K562 (cell line): Measurements from ENCODE around the gene LRIF1. TPM values are rescaled to one million over a fixed set of nuclear protein-coding genes. Genes with fewer than 3 reads are reported as not detected.

Source experiments
- ARID2 ChIP-seq: fragments of 450-650 bp; IDR thresholded peaks from 2 replicates; pipeline ENCODE4 v1.6.1; 2017; ENCODE audit warnings: antibody characterized with exemption, mild to moderate bottlenecking
- CTBP1 ChIP-seq: fragments of 450-650 bp; IDR thresholded peaks from 2 replicates; pipeline ENCODE4 v1.6.1; 2016; ENCODE audit warnings: borderline replicate concordance
- FOSL1 ChIP-seq: fragments of 200-800 bp; sonication (Bioruptor generic); conservative IDR thresholded peaks from 2 replicates; pipeline ENCODE4 v1.6.1; 2016; ENCODE audit warnings: missing genetic modification characterization, missing compliant biosample characterization
- HOMEZ ChIP-seq: fragments of 250-450 bp; sonication (Bioruptor Pico); IDR thresholded peaks from 2 replicates; pipeline ENCODE4 v1.4.0; 2020; ENCODE audit warnings: mild to moderate bottlenecking, moderate library complexity
- L3MBTL2 ChIP-seq: fragments of 450-650 bp; IDR thresholded peaks from 2 replicates; pipeline ENCODE4 v1.6.1; 2016; ENCODE audit warnings: mild to moderate bottlenecking, moderate library complexity
- MAFF ChIP-seq: IDR thresholded peaks from 2 replicates; pipeline ENCODE4 v1.6.1; 2012; ENCODE audit warnings: low read length, improper control_type of control experiment
- MAFK ChIP-seq: IDR thresholded peaks from 2 replicates; pipeline ENCODE4 v1.6.1; 2011; ENCODE audit warnings: low read length, improper control_type of control experiment
- MTA1 ChIP-seq: fragments of 450-650 bp; IDR thresholded peaks from 2 replicates; pipeline ENCODE4 v1.6.1; 2017; ENCODE audit warnings: borderline replicate concordance
- MYC ChIP-seq, 2 experiments: fragments of 250-450 bp in 1 of 2; sonication (Bioruptor Pico) in 1 of 2; IDR thresholded peaks; 2 replicates each; pipeline versions ENCODE4 v1.5.1 to v1.6.1; 2012 to 2021; ENCODE audit warnings: low read depth in 2 of 2, borderline replicate concordance in 1 of 2, improper control_type of control experiment in 1 of 2, low read length in 1 of 2, mild to moderate bottlenecking in 1 of 2, moderate library complexity in 1 of 2
- NCOA6 ChIP-seq: fragments of 450-650 bp; IDR thresholded peaks from 2 replicates; pipeline ENCODE4 v1.6.1; 2017; ENCODE audit warnings: mild to moderate bottlenecking
- NUFIP1 ChIP-seq: fragments of 450-650 bp; IDR thresholded peaks from 2 replicates; pipeline ENCODE4 v1.6.1; 2018; ENCODE audit not compliant: partially characterized antibody
- PBX2 ChIP-seq, 2 experiments: IDR thresholded peaks in 1 of 2; conservative IDR thresholded peaks in 1 of 2; 2 replicates each; pipeline ENCODE4 v1.6.1; 2016; ENCODE audit warnings: low read depth in 2 of 2, mild to moderate bottlenecking in 1 of 2, missing compliant biosample characterization in 1 of 2, missing genetic modification characterization in 1 of 2, moderate library complexity in 1 of 2
- SMARCA4 ChIP-seq: fragments of 450-650 bp; IDR thresholded peaks from 2 replicates; pipeline ENCODE4 v1.6.1; 2016
- SOX6 ChIP-seq: fragments of 450-650 bp; IDR thresholded peaks from 2 replicates; pipeline ENCODE4 v1.6.1; 2014; ENCODE audit warnings: mild to moderate bottlenecking
- SRSF1 ChIP-seq: fragments of 200-400 bp; formaldehyde crosslinking; IDR thresholded peaks from 2 replicates; pipeline ENCODE4 v1.6.1; 2017; ENCODE audit warnings: mild to moderate bottlenecking, low read depth, low read length, moderate library complexity
- TAF9B ChIP-seq: fragments of 450-650 bp; IDR thresholded peaks from 2 replicates; pipeline ENCODE4 v1.6.1; 2018; ENCODE audit warnings: mild to moderate bottlenecking; ENCODE audit not compliant: partially characterized antibody
- ZNF175 ChIP-seq: fragments of 200-800 bp; sonication (Bioruptor generic); IDR thresholded peaks from 2 replicates; pipeline ENCODE4 v1.6.1; 2016; ENCODE audit warnings: low read depth, mild to moderate bottlenecking, missing genetic modification characterization, missing compliant biosample characterization
- ZNF384 ChIP-seq: IDR thresholded peaks from 2 replicates; pipeline ENCODE4 v1.6.1; 2012; ENCODE audit warnings: low read depth, low read length, improper control_type of control experiment
- ZNF512 ChIP-seq: IDR thresholded peaks from 2 replicates; pipeline ENCODE4 v1.6.1; 2016; ENCODE audit warnings: missing genetic modification characterization, missing compliant biosample characterization
- ZNF766 ChIP-seq: fragments of 200-800 bp; sonication (Bioruptor generic); conservative IDR thresholded peaks from 2 replicates; pipeline ENCODE4 v1.6.1; 2016; ENCODE audit warnings: missing genetic modification characterization, missing compliant biosample characterization
- polyA plus RNA-seq, 8 experiments: library from polyadenylated mRNA; depleted of rRNA in 4 of 8; stranded (reverse) in 5 of 8; unstranded in 3 of 8; fragments of >200 nt; fragmentation: Nextera tagmentation in 2 of 8; fragmentation: Illumina TruSeq in 1 of 8; extraction: Ambion mirVana in 2 of 8; extraction: Trizol in 1 of 8; gene quantifications; 2 replicates each; pipeline versions ENCODE4 v1.2.1 to v1.2.3, GENCODE V29; 2011 to 2014; ENCODE audit warnings: inconsistent platforms in 1 of 8, missing spikeins in 1 of 8
- total RNA-seq, 7 experiments: library from RNA; depleted of rRNA in 6 of 7; stranded (reverse); fragments of >200 nt in 6 of 7; fragmentation: Illumina TruSeq in 2 of 7; extraction: Trizol in 2 of 7; gene quantifications; 2 replicates each; pipeline versions ENCODE4 v1.2.1 to v1.2.3, GENCODE V29; 2011 to 2021; ENCODE audit warnings: low replicate concordance in 1 of 7
- TF ChIP-seq, protein P1 (sequence below): fragments of 450-650 bp; formaldehyde crosslinking; IDR thresholded peaks from 2 replicates; pipeline ENCODE4 v1.4.0; 2020; ENCODE audit warnings: mild to moderate bottlenecking, moderate library complexity

LRIF1 gene
- total and polyA plus RNA-seq, 9 of the 15 experiments (the other 6 are each of a cell fraction or from before 2014, with no cell fraction given), result 35.6 to 88.8 (median 74.1) TPM

- no peak for TF ChIP-seq PBX2 (CRISPR knock-in tag; IDR thresholded peaks at IDR 0.05; ENCODE audit: low read depth)
- TF ChIP-seq PBX2 (tag; conservative IDR thresholded peaks at IDR 0.05; ENCODE audit: low read depth), result peak; percentile 88
- peak; percentile 22; the same call in 1 of the 2 replicates for TF ChIP-seq ARID2
- TF ChIP-seq SOX6, result peak; percentile 91
- TF ChIP-seq L3MBTL2, result peak; percentile 69
- peak; percentile 42 for TF ChIP-seq NUFIP1
- peak; percentile 94 for TF ChIP-seq SMARCA4
- no peak for TF ChIP-seq SRSF1
- TF ChIP-seq HOMEZ (CRISPR knock-in tag), result peak; percentile 28; the same call in 1 of the 2 replicates
- TF ChIP-seq MYC (IDR thresholded peaks at IDR 0.05; ENCODE audit: low read depth, low read length), result peak; percentile 34
- no peak for TF ChIP-seq MYC (CRISPR knock-in tag; IDR thresholded peaks at IDR 0.05; ENCODE audit: borderline replicate concordance, low read depth)
- TF ChIP-seq MAFF, result peak; percentile 99
- TF ChIP-seq ZNF512 (tag), result peak; percentile 74; the same call in 1 of the 2 replicates
- TF ChIP-seq, protein P1, sequence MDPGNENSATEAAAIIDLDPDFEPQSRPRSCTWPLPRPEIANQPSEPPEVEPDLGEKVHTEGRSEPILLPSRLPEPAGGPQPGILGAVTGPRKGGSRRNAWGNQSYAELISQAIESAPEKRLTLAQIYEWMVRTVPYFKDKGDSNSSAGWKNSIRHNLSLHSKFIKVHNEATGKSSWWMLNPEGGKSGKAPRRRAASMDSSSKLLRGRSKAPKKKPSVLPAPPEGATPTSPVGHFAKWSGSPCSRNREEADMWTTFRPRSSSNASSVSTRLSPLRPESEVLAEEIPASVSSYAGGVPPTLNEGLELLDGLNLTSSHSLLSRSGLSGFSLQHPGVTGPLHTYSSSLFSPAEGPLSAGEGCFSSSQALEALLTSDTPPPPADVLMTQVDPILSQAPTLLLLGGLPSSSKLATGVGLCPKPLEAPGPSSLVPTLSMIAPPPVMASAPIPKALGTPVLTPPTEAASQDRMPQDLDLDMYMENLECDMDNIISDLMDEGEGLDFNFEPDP (CRISPR knock-in tag), result no peak
- 0 out of 2 replicates have a peak, but pooled peaks have one; percentile 23 for TF ChIP-seq NCOA6
- TF ChIP-seq CTBP1, result peak; percentile 72; the same call in 1 of the 2 replicates
- TF ChIP-seq TAF9B, result peak; percentile 74
- peak; percentile 56 for TF ChIP-seq ZNF384
- TF ChIP-seq MAFK, result peak; percentile 97
- TF ChIP-seq ZNF766, result peak; percentile 64
- TF ChIP-seq ZNF175, result peak; percentile 61; the same call in 1 of the 2 replicates
- TF ChIP-seq MTA1, result 0 out of 2 replicates have a peak, but pooled peaks have one; percentile 42
- peak; percentile 92 for TF ChIP-seq FOSL1 (tag)
Observed at GRCh38 chr1:110916669-110917306, 46.9 kb downstream of the LRIF1 start (continued).
